ENCODE results near the gene COQ8B.

- TF ChIP-seq ESRRG (CRISPR knock-in tag; IDR thresholded peaks at IDR 0.05), result no peak
- TF ChIP-seq ARNTL (CRISPR knock-in tag; IDR thresholded peaks at IDR 0.05; ENCODE audit: borderline replicate concordance, low read depth), result no peak
- TF ChIP-seq PPARA (CRISPR knock-in tag; IDR thresholded peaks at IDR 0.05; ENCODE audit: borderline replicate concordance), result no peak
- TF ChIP-seq ZFP3 (CRISPR knock-in tag; IDR thresholded peaks at IDR 0.05), result no peak
- TF ChIP-seq ISL1 (CRISPR knock-in tag; IDR thresholded peaks at IDR 0.05), result no peak
- TF ChIP-seq CREB5 (CRISPR knock-in tag; IDR thresholded peaks at IDR 0.05; ENCODE audit: low read depth), result no peak
- TF ChIP-seq ZNF70 (CRISPR knock-in tag; IDR thresholded peaks at IDR 0.05), result no peak
- no peak for TF ChIP-seq PATZ1 (CRISPR knock-in tag; IDR thresholded peaks at IDR 0.05; ENCODE audit: borderline replicate concordance)
- TF ChIP-seq RARB (CRISPR knock-in tag; IDR thresholded peaks at IDR 0.05), result no peak
- no peak for TF ChIP-seq GLIS3 (CRISPR knock-in tag; IDR thresholded peaks at IDR 0.05)
- no peak for TF ChIP-seq OSR1 (CRISPR knock-in tag; IDR thresholded peaks at IDR 0.05)
- TF ChIP-seq ZFP30 (CRISPR knock-in tag; IDR thresholded peaks at IDR 0.05), result no peak
- TF ChIP-seq CSRNP3 (CRISPR knock-in tag; IDR thresholded peaks at IDR 0.05), result no peak
Observed at GRCh38 chr19:40759352-40759751, 42.7 kb upstream of the COQ8B start.

Measured in SK-N-SH treated with all-trans-retinoic acid at 6 μM for 48 hours (cell line).